HG03060 (cell line): Measurements from ENCODE around the gene CDHR1.

ENCODE experiments used
- ATAC-seq: cut with Tn5 transposase; IDR thresholded peaks from one replicate; pipeline ENCODE4 v1.9.1; 2021; ENCODE audit warnings: low read depth, moderate number of reproducible peaks; ENCODE audit not compliant: unreplicated experiment

The CDHR1 gene

GRCh38 chr10:84256510-84257342 lies 62.4 kb downstream of the CDHR1 start:
- ATAC-seq: no peak

DNA sequence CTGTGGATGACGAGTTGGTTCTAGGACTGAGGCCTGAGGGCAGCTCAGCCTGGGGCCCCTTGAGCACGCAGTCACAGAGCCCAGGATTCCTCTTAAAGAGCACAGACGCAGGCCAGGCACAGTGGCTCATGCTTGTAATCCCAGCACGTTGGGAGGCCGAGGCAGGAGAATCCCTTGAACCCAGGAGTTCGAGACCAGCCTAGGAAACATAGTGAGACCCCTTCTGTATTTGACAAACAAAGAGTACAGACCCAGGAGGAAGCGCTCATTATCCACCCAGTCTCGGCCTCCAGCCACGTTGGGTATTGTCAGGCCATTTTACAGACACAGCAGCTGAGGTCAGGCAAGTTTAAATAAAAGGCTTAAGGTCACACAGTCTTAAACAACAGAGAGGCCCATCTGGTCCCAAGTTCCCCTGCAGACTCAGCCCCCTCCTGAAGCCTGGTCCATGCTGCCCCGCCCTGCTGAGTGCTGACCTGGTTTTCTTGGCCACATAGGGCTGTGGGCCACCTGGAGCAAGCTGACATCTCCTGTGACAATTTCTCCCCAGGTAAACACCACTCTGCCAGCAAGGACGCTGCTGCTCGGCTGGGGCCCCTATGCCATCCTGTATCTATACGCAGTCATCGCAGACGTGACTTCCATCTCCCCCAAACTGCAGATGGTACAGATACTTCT lies 63.1 kb downstream of the CDHR1 start:
- no peak for ATAC-seq

DNA sequence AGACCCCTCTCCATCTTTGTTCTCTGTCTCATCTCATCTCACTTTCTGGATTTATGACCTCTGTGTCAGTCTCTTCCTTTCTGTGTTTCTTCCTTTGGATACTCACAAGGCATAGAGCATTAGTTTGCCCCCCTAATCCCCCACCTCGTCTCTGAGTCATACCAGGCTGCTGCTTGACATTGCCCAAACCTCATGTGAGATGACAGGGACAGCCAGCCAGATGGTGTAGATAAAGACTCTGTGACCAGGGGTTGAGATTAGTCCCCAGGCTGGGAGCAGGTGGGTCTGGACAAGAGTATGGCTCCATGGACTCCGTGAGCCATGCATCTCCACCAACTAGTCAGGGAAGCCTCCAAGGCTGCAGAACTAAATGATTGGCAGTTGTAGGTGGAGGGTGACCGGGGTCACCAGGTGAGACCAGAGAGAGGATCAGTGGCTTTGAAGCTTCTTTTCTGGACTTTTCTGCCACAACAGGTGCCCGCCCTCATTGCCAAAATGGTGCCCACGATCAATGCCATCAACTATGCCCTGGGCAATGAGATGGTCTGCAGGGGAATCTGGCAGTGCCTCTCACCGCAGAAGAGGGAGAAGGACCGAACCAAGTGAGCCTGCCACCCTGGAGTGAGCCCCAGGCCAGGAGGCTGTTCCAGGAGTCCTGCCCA lies 63.8 kb downstream of the CDHR1 start:
- ATAC-seq: no peak

GRCh38 chr10:84261236-84261915 lies 67.0 kb downstream of the CDHR1 start:
- ATAC-seq: no peak

DNA sequence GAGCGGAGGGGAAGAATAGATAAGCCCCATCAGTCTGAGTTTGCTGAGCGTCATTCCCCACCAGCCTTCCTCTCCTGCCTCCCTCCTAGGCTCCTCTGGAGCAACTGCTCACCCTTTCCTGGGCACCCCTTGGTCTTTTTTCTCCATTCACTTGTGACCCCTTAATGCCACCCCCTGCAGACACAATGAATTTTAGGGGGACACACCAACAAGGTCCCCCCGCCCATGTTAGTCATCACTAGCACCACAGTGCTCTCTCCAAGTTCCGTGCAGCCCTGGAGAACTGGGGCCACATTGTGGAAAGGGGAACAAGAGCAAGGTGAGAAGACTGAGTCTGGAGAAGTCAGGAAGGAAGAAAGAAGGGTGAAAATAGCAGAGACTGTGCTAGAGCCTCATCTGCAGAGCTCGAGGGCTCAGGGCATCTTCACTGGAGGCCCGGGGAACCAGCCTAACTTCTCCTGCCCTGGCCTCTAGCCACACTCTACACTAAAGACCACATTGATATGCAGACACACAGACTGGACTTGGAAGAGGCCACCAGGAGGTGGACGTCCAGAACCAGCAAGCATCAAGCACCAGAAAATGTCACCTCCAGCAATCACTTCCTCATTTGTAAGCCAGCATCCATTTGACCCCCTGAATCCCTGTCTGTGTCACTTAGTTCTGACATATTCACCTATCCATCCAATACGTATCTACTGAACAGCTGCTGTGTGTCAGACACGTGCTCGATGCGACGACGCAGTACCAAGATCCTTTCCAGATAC lies 68.0 kb downstream of the CDHR1 start:
- no peak for ATAC-seq

- ATAC-seq: no peak
Measured at GRCh38 chr10:84263716-84264115, 69.4 kb downstream of the CDHR1 start.

- peak; percentile 67 for ATAC-seq
Measured at GRCh38 chr10:84264611-84265141, 70.3 kb downstream of the CDHR1 start.

GRCh38 chr10:84265418-84265817 lies 71.1 kb downstream of the CDHR1 start:
- ATAC-seq: no peak

DNA sequence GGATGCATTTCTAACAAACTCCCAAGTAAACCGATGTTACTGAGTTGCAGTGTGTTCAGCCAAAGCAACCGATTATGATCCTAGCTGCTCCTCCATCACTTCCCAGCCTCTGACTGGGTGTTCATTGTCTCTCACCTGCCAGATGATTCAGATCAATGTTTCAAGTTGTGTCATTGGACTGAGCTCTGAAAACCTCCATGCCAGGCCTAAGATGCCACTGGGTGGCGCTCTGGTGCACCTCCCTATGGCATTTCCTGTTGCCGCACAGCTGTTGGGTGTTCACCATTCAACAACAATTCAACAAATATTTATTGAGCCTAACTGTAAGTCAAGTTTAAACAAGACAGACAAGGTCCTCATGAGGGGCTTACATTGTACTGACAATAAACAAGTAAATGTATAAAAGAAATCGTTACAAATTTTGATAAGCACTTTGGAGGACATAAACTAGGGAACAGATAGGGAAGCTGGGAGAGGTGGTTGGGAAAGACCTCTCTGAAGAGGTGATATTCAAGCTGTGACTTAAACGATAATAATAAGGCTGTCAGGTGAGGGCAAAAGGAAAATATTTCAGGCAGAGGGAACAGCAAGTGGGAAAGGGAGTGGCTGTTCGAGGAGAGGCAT lies 73.3 kb downstream of the CDHR1 start:
- ATAC-seq: peak; percentile 54

DNA sequence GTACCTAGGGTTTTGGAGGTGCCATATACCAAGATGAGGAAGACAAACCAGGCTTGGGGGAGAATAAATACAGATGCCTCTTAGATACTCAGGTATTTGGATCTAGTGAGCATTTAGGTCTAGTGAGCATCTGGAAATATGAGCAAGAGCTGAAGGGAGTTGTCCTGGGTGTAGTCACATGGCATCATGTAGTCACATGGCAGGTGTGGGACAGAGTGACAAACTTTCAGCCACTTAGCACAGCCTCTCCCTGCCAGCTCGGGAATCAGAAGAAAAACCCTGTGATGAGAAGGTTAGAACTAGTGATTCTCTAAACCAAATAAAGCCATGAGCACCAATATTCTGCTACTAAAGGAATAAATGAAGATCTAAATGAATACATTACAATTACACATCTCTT lies 74.8 kb downstream of the CDHR1 start:
- ATAC-seq: no peak
